ENCODE measurements around the gene GSS. TPM values are rescaled to one million over a fixed set of nuclear protein-coding genes. Genes with fewer than 3 reads are reported as not detected.
A peak's percentile ranks its signal among the peaks of the same experiment; 100 is the strongest.

GSS gene
- total RNA-seq, 4 donors from 2014 or later: 125 to 364 (median 129) TPM

- Histone ChIP-seq H3K4me1 (peaks cover 0 to 57% (median 24%) of the 10 kb centered on the region in 4 donors), H3K9me3 (no peaks in the 10 kb centered on the region), H3K36me3 (peaks cover 0 to 10% (median 1%) of the 10 kb centered on the region in 4 donors), H3K4me3 (no peak overlapping the region), H3K27ac (peak overlapping the region in 2 of 4 donors; percentile 64 to 71), H3K27me3 (no peaks in the 10 kb centered on the region)
- intact Hi-C loops (cut with DNase I; ENCODE audit: low total_unique reads): no loop called here
- in situ Hi-C loops (cut with MboI; ENCODE audit: low pct_ligation_motif_present in 1 of 4, low pct_unique_long_range_greater_than_20kb in 1 of 4, low sequenced_read_pairs in 3 of 4): no loop called here
- no peak for DNase-seq
- no peak for TF ChIP-seq EP300 (IDR thresholded peaks at IDR 0.05; ENCODE audit: low read depth)
- TF ChIP-seq, protein P1, sequence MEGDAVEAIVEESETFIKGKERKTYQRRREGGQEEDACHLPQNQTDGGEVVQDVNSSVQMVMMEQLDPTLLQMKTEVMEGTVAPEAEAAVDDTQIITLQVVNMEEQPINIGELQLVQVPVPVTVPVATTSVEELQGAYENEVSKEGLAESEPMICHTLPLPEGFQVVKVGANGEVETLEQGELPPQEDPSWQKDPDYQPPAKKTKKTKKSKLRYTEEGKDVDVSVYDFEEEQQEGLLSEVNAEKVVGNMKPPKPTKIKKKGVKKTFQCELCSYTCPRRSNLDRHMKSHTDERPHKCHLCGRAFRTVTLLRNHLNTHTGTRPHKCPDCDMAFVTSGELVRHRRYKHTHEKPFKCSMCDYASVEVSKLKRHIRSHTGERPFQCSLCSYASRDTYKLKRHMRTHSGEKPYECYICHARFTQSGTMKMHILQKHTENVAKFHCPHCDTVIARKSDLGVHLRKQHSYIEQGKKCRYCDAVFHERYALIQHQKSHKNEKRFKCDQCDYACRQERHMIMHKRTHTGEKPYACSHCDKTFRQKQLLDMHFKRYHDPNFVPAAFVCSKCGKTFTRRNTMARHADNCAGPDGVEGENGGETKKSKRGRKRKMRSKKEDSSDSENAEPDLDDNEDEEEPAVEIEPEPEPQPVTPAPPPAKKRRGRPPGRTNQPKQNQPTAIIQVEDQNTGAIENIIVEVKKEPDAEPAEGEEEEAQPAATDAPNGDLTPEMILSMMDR (IDR thresholded peaks at IDR 0.05): no peak
- no peak for TF ChIP-seq POLR2A (IDR thresholded peaks at IDR 0.05)
- no peak for TF ChIP-seq POLR2AphosphoS5 (IDR thresholded peaks at IDR 0.05)
Measured at GRCh38 chr20:34948030-34948429, 7.6 kb downstream of the GSS start.

DNA sequence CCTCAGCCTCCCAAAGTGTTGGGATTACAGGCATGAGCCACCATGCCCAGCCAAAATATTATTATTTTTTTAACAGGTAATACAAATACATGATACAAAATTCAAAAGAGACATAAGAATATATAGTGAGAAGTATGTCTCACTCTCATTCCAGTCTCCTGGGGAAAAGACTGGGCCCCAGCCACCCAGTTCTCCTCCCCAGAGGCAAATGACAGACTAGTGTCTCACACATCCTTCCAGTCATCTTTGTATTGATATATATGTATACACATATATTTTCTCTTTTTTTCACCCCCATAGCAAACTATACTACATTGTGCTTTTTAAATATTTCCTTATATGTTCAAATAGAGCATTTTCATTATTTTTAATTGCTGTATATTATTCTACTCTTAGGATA is 8.3 kb downstream of the GSS start:
- Histone ChIP-seq H3K27ac (peak overlapping the region; percentile 78 to 90 (median 84)), H3K36me3 (peaks cover 0 to 11% (median 2%) of the 10 kb centered on the region in 4 donors), H3K4me3 (no peak overlapping the region), H3K9me3 (no peaks in the 10 kb centered on the region), H3K4me1 (peaks cover 0 to 57% (median 24%) of the 10 kb centered on the region in 4 donors), H3K27me3 (no peaks in the 10 kb centered on the region)
- intact Hi-C loops (cut with DNase I; ENCODE audit: low total_unique reads) (no loop called here), in situ Hi-C loops (cut with MboI; ENCODE audit: low pct_ligation_motif_present in 1 of 4, low pct_unique_long_range_greater_than_20kb in 1 of 4, low sequenced_read_pairs in 3 of 4) (no loop called here)
- DNase-seq: no peak
- TF ChIP-seq POLR2AphosphoS5 (IDR thresholded peaks at IDR 0.05) (no peak), EP300 (IDR thresholded peaks at IDR 0.05; ENCODE audit: low read depth) (no peak), POLR2A (IDR thresholded peaks at IDR 0.05) (no peak)
- TF ChIP-seq, protein P1 (IDR thresholded peaks at IDR 0.05): no peak

DNA sequence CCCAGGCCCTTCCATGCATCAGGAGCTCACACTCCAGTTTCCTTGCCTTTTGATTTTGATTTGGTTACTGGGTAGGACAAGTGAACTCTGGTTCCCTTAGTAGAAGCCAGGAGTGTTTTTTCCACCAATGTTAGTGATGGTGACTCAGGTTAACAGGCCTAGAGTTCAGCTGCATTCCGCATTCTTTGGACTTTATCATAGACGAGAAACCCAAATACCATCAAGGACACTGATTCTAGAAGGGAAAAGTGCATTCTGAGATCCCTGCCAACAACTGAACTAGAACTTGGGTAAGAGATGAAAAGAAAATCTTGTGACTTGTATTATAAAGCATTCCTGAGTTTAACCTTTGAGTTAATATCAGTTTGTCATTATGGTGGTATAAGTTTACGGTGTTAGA is 8.9 kb downstream of the GSS start:
- no peak for DNase-seq
- TF ChIP-seq EP300 (IDR thresholded peaks at IDR 0.05; ENCODE audit: low read depth): no peak
- TF ChIP-seq, protein P1 (IDR thresholded peaks at IDR 0.05): no peak
- no peak for TF ChIP-seq POLR2AphosphoS5 (IDR thresholded peaks at IDR 0.05)
- no peak for TF ChIP-seq POLR2A (IDR thresholded peaks at IDR 0.05)
- in situ Hi-C loops (cut with MboI; ENCODE audit: low pct_ligation_motif_present in 1 of 4, low pct_unique_long_range_greater_than_20kb in 1 of 4, low sequenced_read_pairs in 3 of 4): no loop called here
- Histone ChIP-seq H3K4me1 (peaks cover 0 to 51% (median 24%) of the 10 kb centered on the region in 4 donors), H3K9me3 (no peaks in the 10 kb centered on the region), H3K4me3 (no peak overlapping the region), H3K36me3 (peaks cover 0 to 17% (median 4%) of the 10 kb centered on the region in 4 donors), H3K27me3 (no peaks in the 10 kb centered on the region), H3K27ac (peak overlapping the region; percentile 78 to 90 (median 84))
- WGBS, 2 donors (ENCODE audit: low coverage in 1 of 2): 85 to 87% methylated on average over 3 of the region's 3 CpGs
- intact Hi-C loops (cut with DNase I; ENCODE audit: low total_unique reads): no loop called here

GRCh38 chr20:34945315-34946077 is 10.1 kb downstream of the GSS start:
- DNase-seq: peak; percentile 63
- 51 to 54% methylated on average over 5 to 7 of the region's 7 CpGs for WGBS, 2 donors (ENCODE audit: low coverage in 1 of 2)
- Histone ChIP-seq H3K36me3 (peaks cover 0 to 24% (median 4%) of the 10 kb centered on the region in 4 donors), H3K9me3 (no peaks in the 10 kb centered on the region), H3K4me3 (no peak overlapping the region), H3K4me1 (peaks cover 0 to 45% (median 21%) of the 10 kb centered on the region in 4 donors), H3K27me3 (no peaks in the 10 kb centered on the region), H3K27ac (peak overlapping the region; percentile 78 to 90 (median 84))
- in situ Hi-C loops (cut with MboI; ENCODE audit: low pct_ligation_motif_present in 1 of 4, low pct_unique_long_range_greater_than_20kb in 1 of 4, low sequenced_read_pairs in 3 of 4) (no loop called here), intact Hi-C loops (cut with DNase I; ENCODE audit: low total_unique reads) (no loop called here)
- TF ChIP-seq EP300 (IDR thresholded peaks at IDR 0.05; ENCODE audit: low read depth) (no peak), POLR2AphosphoS5 (IDR thresholded peaks at IDR 0.05) (peak in 2 of 3 donors; percentile 24 to 36)

Data from transverse colon (tissue), 4 donors.